Smooth muscle cell (in vitro differentiated cells): Measurements from ENCODE around the gene MIOX. TPM values are rescaled to one million over a fixed set of nuclear protein-coding genes. Genes with fewer than 3 reads are reported as not detected.

ENCODE experiments used
- DNase-seq: peaks from one replicate; lab custom pipeline; 2025; ENCODE audit not compliant: unreplicated experiment; lab: John Stamatoyannopoulos, UW
- H2AFZ ChIP-seq: fragments of 200-600 bp; sonication (generic); 2 replicates; pipeline ENCODE4 v1.6.0; 2016; ENCODE audit warnings: antibody characterized with exemption, low read depth, mild to moderate bottlenecking
- H3F3A ChIP-seq: fragments of 200-600 bp; sonication (generic); 2 replicates; pipeline ENCODE4 v1.6.0; 2017; ENCODE audit warnings: antibody characterized with exemption, low read depth
- H3K27ac ChIP-seq: fragments of 200-600 bp; sonication (generic); 2 replicates; pipeline ENCODE4 v1.5.1; 2016; ENCODE audit warnings: low read depth, mild to moderate bottlenecking
- H3K27me3 ChIP-seq: fragments of 200-600 bp; sonication (generic); 2 replicates; pipeline ENCODE4 v1.6.1; 2016; ENCODE audit warnings: low read depth, mild to moderate bottlenecking
- H3K36me3 ChIP-seq: fragments of 200-600 bp; sonication (generic); 2 replicates; pipeline ENCODE4 v1.5.1; 2016; ENCODE audit warnings: low read depth
- H3K4me1 ChIP-seq: fragments of 200-600 bp; sonication (generic); 2 replicates; pipeline ENCODE4 v1.5.1; 2016; ENCODE audit warnings: low read depth
- H3K4me2 ChIP-seq: fragments of 200-600 bp; sonication (generic); 2 replicates; pipeline ENCODE4 v1.6.0; 2016; ENCODE audit warnings: mild to moderate bottlenecking
- H3K4me3 ChIP-seq: fragments of 200-600 bp; sonication (generic); 2 replicates; pipeline ENCODE4 v1.5.1; 2016; ENCODE audit warnings: mild to moderate bottlenecking
- H3K79me2 ChIP-seq: fragments of 200-600 bp; sonication (generic); 2 replicates; pipeline ENCODE4 v1.6.0; 2016; ENCODE audit warnings: low read depth, mild to moderate bottlenecking
- H3K9ac ChIP-seq: fragments of 200-600 bp; sonication (generic); 2 replicates; pipeline ENCODE4 v1.6.0; 2016; ENCODE audit warnings: low read depth
- H3K9me3 ChIP-seq: fragments of 200-600 bp; sonication (generic); replicated peaks from 2 replicates; pipeline ENCODE4 v1.5.1; 2016; ENCODE audit warnings: low read depth
- H4K20me1 ChIP-seq: fragments of 200-600 bp; sonication (generic); 2 replicates; pipeline ENCODE4 v1.6.0; 2016; ENCODE audit warnings: low read depth
- WGBS: methylation state at CpG from one replicate; pipeline ENCODE4 v1.1.7; 2016; ENCODE audit warnings: low lambda C conversion rate; 5-methylcytosine and 5-hydroxymethylcytosine counted together
- polyA plus RNA-seq: library from polyadenylated mRNA; unstranded; fragments of >200 nt; fragmentation: Nextera tagmentation; extraction: Ambion mirVana; gene quantifications from 2 replicates; pipeline ENCODE4 v1.2.1, GENCODE V29; 2016
- total RNA-seq: library from RNA; depleted of rRNA; stranded (reverse); fragments of >200 nt; gene quantifications from 2 replicates; pipeline ENCODE4 v1.2.3, GENCODE V29; 2014
- TF ChIP-seq, protein P1 (sequence below): fragments of 200-600 bp; sonication (generic); IDR thresholded peaks from 2 replicates; pipeline ENCODE4 v1.5.1; 2017; ENCODE audit warnings: borderline replicate concordance, mild to moderate bottlenecking, antibody characterized with exemption; ENCODE audit not compliant: insufficient read depth, poor library complexity, severe bottlenecking

The MIOX gene
- total and polyA plus RNA-seq, 2 experiments from 2014 or later = 0.49 TPM; not detected in 1

DNA sequence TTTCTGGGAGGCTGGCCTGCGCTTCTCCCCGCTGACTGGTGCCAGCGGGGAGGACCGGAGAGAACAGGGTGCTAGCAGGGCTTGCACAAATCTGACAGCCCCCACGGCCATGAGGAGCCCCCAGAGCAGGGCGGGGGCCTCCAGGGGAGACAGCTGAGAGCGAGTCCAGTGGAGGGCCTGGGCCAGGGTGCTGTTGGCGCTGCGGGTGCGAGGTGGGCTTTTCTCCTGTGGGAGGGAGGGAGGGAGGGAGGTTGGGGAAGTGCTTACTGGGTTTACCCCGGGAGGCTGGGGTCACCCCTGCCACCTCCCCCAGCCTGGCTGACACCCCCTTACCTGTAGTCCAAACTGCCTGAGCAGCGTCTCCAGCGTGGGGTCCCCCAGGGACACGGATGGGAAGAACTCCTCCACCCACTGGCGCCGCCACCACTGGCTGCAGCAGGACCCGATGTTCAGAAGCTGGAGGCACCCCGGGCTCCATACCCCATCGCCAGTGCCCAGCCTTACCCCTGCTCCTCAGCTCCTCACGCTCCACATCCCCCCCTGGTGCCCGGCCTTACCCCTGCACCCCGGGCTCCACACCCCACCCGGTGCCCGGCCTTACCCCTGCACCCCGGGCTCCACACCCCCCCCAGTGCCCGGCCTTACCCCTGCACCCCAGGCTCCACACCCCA is 17.0 kb downstream of the MIOX start:
- H3K27ac ChIP-seq = no peak overlapping the region
- H2AFZ ChIP-seq = no peak overlapping the region
- no peak overlapping the region for H3K9ac ChIP-seq
- peaks cover 2% of the 10 kb centered on the region for H3F3A ChIP-seq
- H4K20me1 ChIP-seq = no peaks in the 10 kb centered on the region
- no peak overlapping the region for H3K4me3 ChIP-seq
- no peaks in the 10 kb centered on the region for H3K9me3 ChIP-seq
- peaks cover 7% of the 10 kb centered on the region for H3K4me1 ChIP-seq
- H3K79me2 ChIP-seq = peaks cover 20% of the 10 kb centered on the region
- 97% methylated on average over 6 of the region's 26 CpGs for WGBS
- no peaks in the 10 kb centered on the region for H3K36me3 ChIP-seq
- no peak for DNase-seq
- H3K4me2 ChIP-seq = no peak overlapping the region
- TF ChIP-seq, protein P1, sequence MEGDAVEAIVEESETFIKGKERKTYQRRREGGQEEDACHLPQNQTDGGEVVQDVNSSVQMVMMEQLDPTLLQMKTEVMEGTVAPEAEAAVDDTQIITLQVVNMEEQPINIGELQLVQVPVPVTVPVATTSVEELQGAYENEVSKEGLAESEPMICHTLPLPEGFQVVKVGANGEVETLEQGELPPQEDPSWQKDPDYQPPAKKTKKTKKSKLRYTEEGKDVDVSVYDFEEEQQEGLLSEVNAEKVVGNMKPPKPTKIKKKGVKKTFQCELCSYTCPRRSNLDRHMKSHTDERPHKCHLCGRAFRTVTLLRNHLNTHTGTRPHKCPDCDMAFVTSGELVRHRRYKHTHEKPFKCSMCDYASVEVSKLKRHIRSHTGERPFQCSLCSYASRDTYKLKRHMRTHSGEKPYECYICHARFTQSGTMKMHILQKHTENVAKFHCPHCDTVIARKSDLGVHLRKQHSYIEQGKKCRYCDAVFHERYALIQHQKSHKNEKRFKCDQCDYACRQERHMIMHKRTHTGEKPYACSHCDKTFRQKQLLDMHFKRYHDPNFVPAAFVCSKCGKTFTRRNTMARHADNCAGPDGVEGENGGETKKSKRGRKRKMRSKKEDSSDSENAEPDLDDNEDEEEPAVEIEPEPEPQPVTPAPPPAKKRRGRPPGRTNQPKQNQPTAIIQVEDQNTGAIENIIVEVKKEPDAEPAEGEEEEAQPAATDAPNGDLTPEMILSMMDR = no peak
- H3K27me3 ChIP-seq = no peaks in the 10 kb centered on the region

DNA sequence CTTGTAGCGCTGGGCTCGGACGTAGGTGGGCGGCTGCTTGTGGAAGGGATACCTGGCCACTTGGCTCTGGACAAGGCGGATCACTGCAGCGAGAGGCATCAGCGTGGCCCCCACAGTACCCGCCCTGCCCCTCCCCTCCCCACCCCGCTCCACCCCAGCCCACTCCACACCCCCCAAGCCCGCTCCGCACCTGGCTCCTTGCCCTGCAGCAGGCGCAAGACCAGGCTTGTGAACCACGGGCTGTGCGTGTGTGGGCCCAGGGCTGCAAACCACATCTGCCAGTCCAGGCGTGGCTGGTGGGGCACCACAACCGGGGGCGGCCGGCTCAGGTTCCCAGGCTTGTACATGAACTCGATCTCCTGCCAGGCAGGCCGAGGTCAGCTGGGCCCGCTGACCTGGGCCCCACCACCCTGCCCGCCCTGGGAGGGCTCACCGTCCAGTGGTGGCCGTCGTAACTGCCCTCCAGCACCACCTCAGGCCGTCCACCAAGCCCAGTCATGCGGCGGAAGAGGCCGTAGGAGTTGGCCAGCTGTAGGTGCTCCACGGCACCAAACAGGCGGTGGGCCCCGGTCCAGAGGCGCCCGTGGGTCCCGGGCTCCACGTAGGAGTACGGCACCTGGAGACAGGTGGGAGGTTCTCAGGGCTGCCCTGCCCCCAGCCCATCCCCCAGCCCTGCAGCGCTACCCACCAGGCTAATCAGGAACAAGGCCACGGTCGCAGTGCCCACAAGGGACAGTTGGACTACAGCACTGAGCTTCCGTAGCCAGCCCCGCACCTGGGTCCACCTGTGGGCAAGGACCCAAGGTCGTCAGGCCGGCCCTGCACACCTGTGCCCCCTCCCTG is 17.9 kb downstream of the MIOX start:
- H3K79me2 ChIP-seq = peaks cover 30% of the 10 kb centered on the region
- TF ChIP-seq, protein P1 = no peak
- H3K27ac ChIP-seq = no peak overlapping the region
- H3K9ac ChIP-seq = no peak overlapping the region
- no peak overlapping the region for H3K4me3 ChIP-seq
- no peak overlapping the region for H2AFZ ChIP-seq
- peaks cover 5% of the 10 kb centered on the region for H4K20me1 ChIP-seq
- no peak for DNase-seq
- no peak overlapping the region for H3K4me2 ChIP-seq
- H3K9me3 ChIP-seq = no peaks in the 10 kb centered on the region
- peaks cover 6% of the 10 kb centered on the region for H3F3A ChIP-seq
- 98% methylated on average over 30 of the region's 44 CpGs for WGBS
- no peaks in the 10 kb centered on the region for H3K27me3 ChIP-seq
- peaks cover 12% of the 10 kb centered on the region for H3K4me1 ChIP-seq
- H3K36me3 ChIP-seq = no peaks in the 10 kb centered on the region

DNA sequence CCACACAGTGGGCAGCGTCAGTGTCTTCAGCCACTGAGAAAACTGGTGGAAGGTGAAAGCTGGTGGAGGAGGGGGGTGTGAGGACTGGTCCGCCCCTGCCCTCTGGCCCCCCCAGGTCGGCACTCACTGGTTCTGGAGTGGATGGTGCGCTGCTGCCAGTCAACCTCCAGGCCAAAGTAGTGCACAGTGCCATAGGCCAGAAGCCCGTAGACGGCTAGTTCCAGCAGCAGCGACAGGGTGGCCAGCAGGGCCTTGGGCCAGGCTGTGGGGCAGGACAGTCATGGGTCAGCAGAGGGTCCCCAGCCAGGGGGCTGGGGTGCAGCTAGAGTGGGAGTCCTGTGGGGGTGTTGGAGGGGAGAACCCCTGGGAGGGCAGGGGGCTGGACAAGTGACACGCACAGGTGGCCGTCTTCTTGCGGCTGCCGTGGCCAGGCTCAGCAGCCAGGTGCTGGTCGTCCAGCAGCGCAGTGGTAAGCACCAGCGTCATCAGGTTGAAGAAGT is 18.7 kb downstream of the MIOX start:
- H3K27ac ChIP-seq = no peak overlapping the region
- H3K9ac ChIP-seq = no peak overlapping the region
- peaks cover 6% of the 10 kb centered on the region for H3F3A ChIP-seq
- 97% methylated on average over 9 of the region's 14 CpGs for WGBS
- H3K27me3 ChIP-seq = no peaks in the 10 kb centered on the region
- no peaks in the 10 kb centered on the region for H3K9me3 ChIP-seq
- H3K4me1 ChIP-seq = peaks cover 12% of the 10 kb centered on the region
- DNase-seq = no peak
- H4K20me1 ChIP-seq = peaks cover 6% of the 10 kb centered on the region
- peaks cover 37% of the 10 kb centered on the region for H3K79me2 ChIP-seq
- no peak overlapping the region for H3K4me3 ChIP-seq
- no peak overlapping the region for H3K4me2 ChIP-seq
- no peaks in the 10 kb centered on the region for H3K36me3 ChIP-seq
- no peak overlapping the region for H2AFZ ChIP-seq
- TF ChIP-seq, protein P1 = no peak
